HT1080 (cell line): ENCODE results near the gene ZNF469. TPM values are rescaled to one million over a fixed set of nuclear protein-coding genes. Genes with fewer than 3 reads are reported as not detected.

ENCODE experiments used
- DNase-seq: peaks from one replicate; pipeline ENCODE4 v3.0.0-alpha.2; 2015; ENCODE audit warnings: low read depth
- total RNA-seq: library from RNA; depleted of rRNA; stranded (reverse); fragments of >200 nt; shearing (Covaris generic); gene quantifications from 2 replicates; pipeline ENCODE4 v1.2.3, GENCODE V29; 2014

ZNF469 gene
- total RNA-seq, 1 experiment from 2014 or later, result 0.02 TPM

DNA sequence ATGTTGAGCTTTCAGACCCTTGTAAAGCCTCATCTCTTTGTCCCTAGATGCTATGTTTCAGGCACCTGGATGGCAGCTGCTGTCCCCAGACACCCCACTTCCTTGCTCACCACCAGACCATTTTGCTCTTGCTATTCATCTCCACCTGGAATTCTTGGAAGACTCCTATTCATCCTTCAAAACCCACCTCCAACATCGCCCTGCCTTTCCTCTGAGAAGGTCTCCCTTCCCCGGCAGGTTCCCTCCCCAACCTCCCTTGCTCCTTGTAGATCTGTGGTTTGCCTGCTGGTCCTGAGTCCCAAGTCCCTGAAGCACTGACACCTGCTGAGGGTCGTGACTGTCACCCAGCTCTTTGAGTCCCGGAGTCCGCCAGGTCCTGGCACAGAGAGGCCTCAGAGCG lies 9.9 kb downstream of the ZNF469 start:
- no peak for DNase-seq

DNA sequence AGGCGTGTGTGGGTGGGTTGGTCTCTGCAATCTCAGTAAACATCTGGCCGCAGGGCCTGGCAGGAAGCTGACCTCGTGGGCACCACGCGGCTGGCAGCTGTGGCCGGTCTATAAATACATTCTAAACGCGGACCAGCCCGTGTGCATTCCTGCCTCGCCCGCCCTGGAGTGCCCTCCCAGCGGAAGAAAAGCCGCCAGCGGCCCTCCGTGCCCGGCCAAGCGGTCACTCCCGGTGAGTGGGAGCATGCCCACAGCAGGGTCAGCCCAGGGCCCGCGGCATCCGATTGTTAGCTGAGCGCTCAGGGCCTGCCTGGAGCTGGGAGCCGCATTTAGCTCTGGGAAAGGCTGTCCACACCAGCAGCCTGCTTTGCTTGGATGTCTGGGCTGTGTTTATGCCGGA lies 10.3 kb downstream of the ZNF469 start:
- DNase-seq, result no peak

DNA sequence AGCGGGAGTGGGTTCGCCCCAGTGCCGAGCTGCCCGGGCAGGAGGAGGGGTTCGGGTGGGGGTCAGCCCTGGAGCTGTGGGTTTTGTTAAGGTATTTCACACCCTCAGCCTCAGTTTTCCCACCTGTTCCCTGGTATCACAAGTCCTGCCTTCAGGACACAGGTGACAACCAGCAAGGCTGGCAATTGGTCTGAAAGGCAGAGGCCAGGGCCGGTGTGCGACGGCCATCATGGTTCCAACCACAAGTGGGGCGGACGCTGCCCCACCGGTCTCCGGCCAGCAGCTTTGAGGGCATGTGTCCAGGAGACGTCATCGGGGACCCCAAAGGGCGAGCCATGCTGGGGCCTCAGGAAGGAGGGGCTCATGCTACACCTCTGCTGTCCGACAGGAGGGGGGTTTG lies 10.8 kb downstream of the ZNF469 start:
- no peak for DNase-seq

DNA sequence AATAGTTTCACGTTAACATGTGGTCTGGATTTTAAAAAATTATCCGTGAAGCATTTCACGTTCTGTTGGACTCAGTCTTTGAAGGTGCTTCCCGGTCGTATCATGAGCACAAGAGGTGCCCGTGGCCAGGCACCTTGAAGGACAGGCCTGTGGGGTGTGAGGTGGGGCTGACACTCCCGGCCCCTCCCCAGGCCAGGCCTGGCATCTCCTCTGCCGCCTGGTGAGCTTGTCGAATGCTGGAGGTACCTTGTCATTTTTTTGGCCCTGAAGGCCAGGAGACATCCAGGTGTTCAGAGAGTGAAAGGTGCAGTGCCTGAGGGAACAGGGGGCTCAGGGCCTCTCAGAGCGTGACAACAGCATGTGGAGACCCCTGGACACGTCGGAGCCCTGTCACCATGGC lies 11.7 kb downstream of the ZNF469 start:
- no peak for DNase-seq

DNA sequence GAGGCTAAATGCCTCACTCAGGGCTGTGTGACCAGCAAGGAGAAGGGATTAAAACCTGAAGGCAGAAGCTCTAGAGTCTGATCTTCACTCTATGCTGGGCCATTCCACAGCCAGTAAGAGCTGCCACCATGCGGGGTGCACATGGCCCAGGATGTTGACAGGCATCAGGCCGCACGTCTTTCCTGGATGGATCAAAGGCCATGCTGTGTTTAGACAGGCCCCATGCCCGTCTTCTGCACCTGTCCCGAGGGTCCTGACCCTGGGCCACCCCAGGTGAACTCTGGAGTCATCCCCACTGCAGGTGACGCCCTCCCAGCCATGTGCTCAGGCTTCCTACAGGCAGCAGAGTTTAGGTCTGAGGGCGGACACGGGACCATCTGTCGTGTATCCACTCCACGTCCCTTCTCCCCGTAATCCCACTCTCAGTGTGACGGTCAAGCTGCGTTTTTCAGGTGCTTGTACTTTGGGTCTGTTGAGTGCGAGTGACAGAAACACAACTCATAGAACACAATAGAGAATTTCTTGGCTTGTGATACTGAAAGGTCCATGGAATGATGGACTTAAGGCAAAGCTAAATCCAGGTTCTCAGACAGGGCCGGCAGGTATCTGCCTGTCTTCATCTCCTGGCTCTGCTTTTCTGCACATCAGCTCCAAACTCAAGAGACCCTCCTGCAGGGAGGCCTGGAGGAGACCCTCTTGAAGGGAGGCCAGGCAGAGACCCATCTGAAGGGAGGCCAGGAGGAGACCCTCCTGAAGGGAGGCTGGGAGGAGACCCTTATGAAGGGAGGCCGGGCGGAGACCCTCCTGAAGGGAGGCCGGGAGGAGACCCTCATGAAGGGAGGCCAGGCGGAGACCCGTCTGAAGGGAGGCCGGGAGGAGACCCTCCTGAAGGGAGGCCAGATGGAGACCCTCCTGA lies 13.2 kb downstream of the ZNF469 start:
- DNase-seq, result no peak

DNA sequence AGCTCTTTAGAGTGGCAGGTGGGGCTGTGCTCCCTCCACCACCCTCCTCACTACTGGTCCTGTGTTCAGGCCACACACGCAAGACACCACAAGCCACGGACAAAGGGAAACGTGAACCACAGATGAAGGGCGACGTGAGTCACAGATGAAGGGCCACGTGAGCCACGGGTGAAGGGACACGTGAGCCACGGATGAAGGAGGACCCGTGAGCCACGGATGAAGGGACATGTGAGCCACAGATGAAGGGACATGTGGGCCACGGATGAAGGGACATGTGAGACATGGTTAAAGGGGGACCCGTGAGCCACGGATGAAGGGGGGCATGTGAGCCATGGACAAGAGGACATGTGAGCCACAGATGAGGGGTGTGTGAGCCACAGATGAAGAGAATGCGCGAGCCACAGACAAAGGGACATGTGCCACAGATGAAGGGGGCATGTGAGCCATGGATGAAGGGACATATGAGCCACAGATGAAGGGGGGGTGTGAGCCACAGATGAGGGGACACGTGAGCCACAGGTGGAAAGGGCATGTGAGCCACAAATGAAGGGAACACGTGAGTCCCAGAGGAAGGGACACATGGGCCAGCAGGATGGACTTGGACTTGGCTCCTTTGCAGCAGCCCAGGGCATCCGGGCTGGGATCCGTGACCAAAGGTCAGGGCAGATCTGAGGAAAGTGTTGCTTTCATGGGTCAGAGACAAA lies 15.6 kb downstream of the ZNF469 start:
- DNase-seq, result no peak

DNA sequence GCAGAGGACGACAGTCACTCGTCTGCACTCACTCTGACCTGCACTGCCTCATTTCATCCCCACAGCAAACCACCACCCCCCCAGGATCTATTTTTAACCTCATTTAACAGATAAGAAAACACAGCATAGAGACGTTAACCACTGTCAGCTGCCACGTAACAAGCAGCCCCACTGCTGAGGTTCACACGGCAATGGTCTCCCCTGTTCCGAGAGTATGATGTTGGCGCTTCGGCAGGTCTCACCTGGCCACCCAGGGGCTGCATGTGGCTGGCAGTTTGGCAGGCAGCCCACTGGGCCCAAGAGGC lies 16.1 kb downstream of the ZNF469 start:
- DNase-seq, result no peak

DNA sequence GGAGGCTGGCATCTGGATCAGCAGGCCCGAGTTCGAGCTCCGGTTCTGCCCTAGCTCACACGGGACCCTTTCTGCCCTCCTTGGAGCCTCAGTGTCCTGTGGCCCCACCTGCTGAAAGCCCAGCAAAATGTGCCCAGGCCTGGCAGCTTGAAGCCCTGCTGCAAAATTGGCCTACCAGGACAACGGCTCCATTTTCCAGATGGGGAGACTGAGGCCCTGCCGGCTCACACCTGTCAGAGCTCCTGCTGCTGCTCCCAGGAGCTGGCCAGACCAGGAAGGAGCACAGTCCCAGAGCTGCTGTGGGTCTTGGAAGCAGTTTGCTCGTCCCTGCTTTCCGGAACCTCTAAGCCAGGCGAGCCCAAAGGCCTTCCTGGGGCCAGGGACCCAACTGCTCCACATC lies 17.4 kb downstream of the ZNF469 start:
- no peak for DNase-seq

DNA sequence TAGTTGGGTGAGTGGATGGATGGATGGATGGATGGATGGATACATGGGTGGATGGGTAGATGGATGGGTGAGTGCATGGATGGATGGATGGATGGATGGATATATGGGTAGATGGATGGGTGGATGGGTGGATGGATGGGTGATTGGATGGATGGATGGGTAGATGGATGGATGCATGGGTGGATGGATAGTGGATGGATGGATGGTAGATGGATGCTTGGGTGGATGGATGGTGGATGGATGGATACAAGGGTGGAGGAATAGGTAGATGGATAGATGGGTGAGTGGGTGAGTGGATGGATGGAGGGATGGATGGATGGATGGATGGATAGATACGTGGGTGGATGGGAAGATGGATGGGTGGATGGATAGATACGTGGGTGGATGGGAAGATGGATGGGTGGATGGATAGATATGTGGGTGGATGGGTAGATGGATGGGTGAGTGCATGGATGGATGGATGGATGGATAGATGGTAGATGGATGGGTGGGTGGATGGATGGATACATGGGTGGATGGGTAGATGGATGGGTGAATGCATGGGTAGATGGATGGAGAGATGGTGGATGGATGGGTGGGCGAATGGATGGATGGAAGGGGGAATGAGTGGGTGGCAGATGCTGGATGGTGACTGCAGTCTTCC lies 19.0 kb downstream of the ZNF469 start:
- no peak for DNase-seq

DNA sequence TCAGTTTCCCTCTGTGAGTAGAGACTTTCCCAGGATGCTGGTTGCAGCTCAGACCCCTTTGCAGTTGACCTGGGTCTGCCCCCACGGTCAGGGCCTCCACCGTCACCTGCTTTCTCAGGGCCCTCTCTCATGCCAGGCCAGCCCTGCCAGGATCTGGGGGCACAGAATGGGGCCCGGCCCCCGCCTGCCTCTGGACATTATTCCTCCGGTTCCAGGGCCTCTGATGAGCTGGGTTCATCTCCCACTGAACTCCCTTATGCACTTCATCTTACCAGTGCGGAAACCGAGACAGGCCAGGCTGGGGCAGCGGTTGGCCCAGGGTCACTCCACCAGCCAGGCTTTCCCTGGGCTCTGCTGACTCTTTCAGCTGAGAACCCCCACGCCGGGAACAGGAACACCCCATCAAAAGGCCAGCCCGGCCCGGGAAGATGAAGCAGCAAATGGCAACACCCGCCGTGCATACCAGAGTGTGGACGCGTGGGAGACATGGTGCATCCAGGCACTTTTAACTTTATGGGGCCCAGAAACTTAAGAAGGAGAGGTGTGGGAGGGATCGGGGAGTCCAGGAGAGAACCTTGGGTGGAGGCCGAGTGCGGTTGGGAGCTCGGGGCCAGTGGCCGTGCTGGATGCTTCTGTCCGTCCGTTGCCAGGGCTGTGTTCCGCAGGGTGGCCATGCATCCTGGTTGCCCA lies 19.9 kb downstream of the ZNF469 start:
- DNase-seq, result no peak

DNA sequence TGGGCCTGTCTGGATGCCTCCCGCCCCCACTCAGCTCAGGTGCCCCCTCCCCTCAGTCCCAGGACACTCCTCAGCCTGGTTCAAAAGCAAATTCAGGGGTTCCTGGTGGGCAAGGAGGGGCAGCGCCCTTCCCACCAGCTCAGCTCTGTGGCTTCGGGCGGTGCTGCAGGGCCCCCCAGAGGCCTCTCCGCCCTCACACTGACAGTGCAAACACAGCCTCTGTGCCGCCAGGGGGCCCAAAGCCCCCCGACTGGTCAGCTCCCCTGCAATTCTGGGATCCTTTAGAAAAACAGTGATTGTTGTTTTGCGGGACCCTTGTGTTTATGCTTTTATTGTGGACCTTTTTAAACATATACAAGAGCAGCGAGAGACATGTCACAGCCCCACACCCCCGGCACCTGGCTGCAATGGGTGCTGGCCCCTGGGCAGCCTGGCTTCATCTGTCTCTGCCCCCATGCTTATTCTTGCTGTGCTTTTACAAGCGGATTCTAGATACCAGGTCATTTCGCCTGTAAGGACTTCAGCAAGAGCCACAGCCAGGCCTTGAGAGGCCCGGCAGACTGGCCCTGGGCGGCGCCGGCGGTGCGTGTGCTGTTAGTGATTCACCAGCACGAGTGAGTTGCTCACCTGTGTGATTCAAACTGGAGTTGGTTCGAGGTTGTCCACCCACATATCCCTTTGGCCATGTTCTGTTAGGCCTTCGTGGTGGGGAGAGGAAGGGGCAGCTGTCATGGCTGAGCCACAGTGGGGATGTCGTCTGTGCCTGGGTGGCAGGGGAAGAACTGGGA lies 21.2 kb downstream of the ZNF469 start:
- no peak for DNase-seq

DNA sequence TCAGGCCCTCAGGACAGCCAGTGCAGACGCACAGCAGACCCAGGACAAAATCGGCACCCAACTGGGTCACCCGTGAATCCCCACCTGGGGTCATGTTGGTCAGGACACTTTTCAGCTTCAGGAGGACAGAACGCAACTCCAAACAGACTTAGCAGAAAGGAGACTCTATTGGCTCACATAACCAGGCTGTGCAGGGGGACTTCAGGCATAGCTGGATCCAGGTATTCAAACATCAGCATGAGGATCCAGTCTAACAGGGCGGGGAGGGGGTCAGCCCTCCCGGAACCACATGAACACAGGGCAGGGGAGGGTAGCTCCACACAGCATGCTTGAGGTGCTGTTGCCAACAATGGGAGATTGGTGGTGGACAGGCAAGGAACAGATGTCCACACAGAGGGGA lies 22.0 kb downstream of the ZNF469 start:
- no peak for DNase-seq

DNA sequence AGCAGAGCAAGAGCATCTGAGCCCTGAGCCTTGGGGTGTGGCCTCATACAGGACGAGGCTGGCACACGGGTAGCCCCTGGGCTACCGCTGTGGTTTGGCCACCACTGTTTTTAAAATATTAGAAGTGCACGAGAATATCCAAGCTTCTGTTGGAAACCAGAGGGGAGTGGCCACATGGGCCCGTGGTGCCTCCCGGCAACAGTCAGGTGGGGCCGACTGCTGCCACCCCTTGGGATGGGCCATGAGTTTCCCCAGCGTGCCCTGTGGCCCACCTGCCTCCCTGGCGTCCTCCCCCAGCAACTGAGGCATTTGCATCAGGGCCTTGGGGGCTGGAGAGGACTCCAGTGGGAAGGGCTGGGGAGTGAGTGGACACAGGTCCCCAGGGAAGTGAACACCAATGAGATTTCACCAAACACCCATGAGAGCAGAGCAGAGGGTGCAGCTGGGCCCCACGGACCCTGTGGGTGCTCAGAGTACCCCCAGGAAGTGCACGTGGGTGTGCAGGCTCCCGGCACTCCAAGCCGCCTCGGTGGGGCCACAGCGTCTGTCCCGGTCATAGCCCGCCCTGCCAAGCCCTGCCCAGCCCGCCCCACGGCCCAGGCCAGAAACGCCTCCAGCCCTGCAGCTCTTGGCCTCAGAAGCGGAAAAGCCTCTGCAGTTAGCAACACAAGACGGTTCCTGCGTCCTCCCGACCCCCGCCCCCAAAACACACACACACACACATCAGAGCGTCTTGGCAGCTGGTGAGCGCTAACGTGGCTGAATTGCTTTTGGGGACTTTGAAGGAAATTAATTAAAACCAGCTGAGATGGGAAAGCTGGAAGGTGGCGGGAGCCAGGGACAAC lies 22.7 kb downstream of the ZNF469 start:
- no peak for DNase-seq

DNA sequence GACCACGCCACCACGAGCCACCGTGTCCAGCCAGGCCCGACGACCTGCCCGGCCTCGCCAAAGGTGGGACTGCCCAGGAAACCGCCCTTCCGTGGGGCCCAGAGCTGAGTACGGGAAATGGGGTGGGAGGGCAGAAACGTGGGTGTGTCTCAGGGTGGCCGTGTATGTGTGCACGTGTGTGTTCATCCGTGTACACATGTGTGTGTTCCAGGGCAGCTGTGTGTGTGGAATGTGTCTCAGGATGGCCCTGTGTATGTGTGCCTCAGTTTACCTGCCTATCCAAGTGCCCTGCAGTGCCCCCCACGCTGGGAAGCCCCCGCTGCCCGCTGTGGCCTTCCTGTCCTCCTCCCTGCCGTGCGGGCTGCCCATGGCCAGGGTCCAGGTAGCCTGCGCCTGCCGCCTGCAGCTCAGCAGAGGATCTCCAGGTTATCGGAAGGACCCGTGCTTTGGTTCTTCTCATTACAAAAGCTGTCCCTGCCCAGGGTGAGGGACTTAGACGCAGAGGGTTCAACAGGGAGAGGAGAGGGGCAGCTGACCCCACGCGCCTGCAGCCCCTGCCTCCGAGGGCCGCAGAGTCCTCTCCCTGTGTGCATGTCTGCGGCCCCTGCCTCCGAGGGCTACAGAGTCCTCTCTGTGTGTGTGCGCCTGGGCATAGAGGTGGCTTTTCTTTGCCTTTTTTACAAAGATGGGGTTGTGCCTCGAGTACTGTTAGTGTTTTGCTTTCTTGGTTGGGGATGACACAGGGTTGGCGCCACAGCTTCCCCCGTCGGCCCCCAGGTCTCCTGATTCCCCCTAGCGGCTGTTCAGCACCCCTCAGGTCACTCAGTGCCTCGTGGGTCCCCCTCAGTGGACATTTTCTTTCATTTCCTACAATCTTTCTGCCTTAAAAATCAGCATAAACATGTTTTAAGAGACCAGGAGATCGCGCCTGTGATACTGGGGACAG lies 23.6 kb downstream of the ZNF469 start:
- no peak for DNase-seq

DNA sequence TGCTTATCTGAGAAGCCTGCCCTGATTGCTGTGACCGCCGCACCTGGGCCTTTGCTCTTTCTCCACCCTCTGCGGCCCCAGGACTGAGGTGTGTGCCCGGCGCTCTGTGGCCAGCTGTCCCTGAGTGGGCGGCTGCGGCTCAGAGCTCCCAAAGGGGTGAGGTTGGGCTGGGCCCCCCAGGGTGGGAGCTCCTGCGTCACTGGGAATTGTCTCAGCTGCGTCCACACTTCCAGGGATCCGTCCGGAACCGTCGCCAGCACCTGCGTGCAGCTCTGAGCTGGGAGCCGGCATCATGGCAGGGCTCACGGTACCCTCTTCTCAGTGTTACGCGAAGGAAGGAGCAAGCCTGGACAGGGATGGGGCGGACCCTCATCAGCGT lies 24.3 kb downstream of the ZNF469 start:
- no peak for DNase-seq

DNA sequence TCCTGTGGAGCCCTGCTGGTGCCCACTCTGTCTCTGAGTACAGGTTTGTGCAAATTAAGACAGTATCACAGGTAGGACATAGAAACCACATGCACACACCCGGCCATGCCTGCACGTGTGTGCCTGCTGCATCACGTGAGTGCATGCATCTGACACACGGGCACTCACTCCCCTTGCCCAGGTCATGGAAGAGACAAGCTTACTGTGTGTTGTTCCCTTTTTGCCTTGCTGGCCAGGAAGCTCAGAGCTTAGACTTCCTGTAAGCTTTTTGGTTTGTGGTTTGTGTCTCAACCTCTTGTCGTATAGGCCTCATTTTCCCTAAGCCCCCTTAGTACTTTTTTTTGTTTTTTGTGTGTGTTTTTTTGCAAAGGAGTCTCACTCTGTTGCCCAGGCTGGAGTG lies 25.0 kb downstream of the ZNF469 start:
- no peak for DNase-seq

DNA sequence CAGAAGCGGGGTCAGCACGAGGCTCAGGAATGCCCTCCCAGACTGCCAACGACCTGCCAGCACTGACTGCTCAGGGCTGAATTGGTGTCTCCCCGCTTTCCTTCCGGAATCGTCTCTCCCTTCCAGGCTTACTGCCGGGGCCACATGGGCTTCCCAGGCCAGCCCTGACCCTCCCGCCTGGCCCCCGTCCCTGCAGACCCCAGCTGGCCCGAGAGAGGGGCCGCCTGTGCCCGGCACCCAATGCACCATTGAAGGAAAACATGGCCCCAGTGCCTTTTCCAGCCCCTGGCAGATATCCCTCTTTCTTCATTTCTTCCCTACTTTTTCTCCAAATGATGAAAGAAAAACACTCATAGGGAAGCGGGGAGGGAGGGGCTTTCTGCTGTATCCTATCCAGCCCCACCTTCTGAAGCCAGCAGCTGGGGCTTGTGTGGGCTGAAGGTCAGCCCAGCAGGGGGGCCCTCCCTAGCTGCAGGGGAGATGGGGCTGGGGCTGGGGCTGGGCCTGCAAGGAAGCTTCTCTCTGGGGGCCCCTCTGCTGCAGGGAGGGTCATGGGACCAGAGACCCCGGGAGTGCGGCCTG lies 25.9 kb downstream of the ZNF469 start:
- no peak for DNase-seq

DNA sequence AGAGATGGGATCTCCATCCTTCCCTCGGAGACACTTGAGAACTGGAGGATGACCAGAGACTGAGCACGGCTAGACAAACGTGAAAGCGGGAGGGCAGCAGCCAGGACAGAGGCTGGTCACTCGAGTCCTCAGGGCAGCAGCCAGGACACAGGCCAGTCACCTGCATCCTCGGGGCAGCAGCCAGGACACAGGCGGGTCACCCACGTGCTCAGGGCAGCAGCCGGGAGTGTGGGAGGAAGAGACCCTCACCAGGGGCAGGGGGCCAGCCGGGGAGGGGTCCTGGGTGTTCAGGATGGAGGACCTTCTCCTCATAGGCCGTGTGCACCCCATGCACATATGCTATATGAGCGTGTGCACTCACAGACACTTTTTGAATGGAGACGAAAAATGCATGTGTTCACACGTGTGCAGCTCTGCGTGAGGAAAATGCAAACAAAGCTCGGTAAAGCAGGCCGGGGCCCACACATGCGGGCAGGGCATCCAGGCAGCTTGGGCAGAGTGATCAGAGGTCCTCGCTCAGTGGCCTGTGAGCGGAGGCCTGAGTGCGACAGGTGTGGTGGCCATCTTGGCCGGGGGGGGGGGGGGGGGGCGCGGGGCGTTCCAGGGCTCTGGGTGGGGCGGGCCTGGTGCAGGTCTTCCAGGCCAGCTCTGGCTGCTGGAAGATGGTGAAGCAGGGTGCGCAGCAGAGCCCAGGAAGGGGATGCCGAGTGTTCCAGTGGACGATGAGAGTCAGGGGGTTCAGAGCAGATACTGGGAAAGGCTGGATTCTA lies 26.7 kb downstream of the ZNF469 start:
- DNase-seq, result no peak
